K562 (cell line): ENCODE results near the gene GPR157. TPM values are rescaled to one million over a fixed set of nuclear protein-coding genes. Genes with fewer than 3 reads are reported as not detected.

Experiments
- ATAC-seq: fragments of 200-7000 bp; cut with Tn5 transposase; 3 replicates; pipeline ENCODE4 v1.9.1; 2020; ENCODE audit warnings: moderate library complexity
- BruUV-seq: library from RNA; stranded (reverse); fragments of 400-500 nt; replicated peaks from 2 replicates; lab custom pipeline; 2021; lab: Mats Ljungman, UMichigan
- CTCF ChIA-PET: fragments of 300-600 bp; formaldehyde crosslinking; extraction: SDS; loops from one replicate; lab custom pipeline; 2021; ENCODE audit warnings: low intra/inter-chr PET ratio; lab: Yijun Ruan, JAX
- POLR2A ChIA-PET: fragments of 300-600, 350-650 bp; sonication (Branson Sonifier 250); formaldehyde crosslinking; extraction: SDS; loops from one replicate; lab custom pipeline; 2021; ENCODE audit warnings: antibody characterized with exemption, inconsistent platforms; lab: Yijun Ruan, JAX
- DNase-seq, 4 experiments: peaks; one replicate each; pipeline versions ENCODE4 v3.0.0 to v3.0.0-alpha.2; 2011 to 2018; ENCODE audit warnings: low spot score in 3 of 4, mixed read lengths in 3 of 4; ENCODE audit errors: extremely low read depth in 1 of 4
- FAIRE-seq: peaks from 2 replicates; lab custom pipeline; 2011; peaks lifted over from hg19 to GRCh38; lab: Jason Lieb, UNC
- H2AFZ ChIP-seq: 2 replicates; pipeline ENCODE4 v1.6.0; 2011; ENCODE audit warnings: low read depth, low read length, control low read depth, inconsistent platforms
- H3K27ac ChIP-seq: fragments of 200-600 bp; 3 replicates; pipeline ENCODE4 v1.8.0; 2011; ENCODE audit warnings: low read depth, mild to moderate bottlenecking, control low read depth, inconsistent platforms, low read length, moderate library complexity, mixed read lengths; ENCODE audit errors: extremely low read depth
- H3K27me3 ChIP-seq, 2 experiments: fragments of 300-600 bp in 1 of 2; 2 replicates in 1 of 2; 3 replicates in 1 of 2; pipeline versions ENCODE4 v1.6.0 to v1.8.0; 2011; ENCODE audit warnings: inconsistent platforms in 2 of 2, low read length in 2 of 2, mild to moderate bottlenecking in 1 of 2, mixed read lengths in 1 of 2, moderate library complexity in 1 of 2; ENCODE audit not compliant: control insufficient read depth in 2 of 2, insufficient read depth in 2 of 2
- H3K36me3 ChIP-seq: fragments of 300-600 bp; 3 replicates; pipeline ENCODE4 v1.8.0; 2011; ENCODE audit warnings: mild to moderate bottlenecking, low read length, inconsistent platforms; ENCODE audit not compliant: control insufficient read depth, insufficient read depth
- H3K4me1 ChIP-seq, 2 experiments: fragments of 200-600 bp in 1 of 2; replicated peaks in 1 of 2; 2 replicates in 1 of 2; 3 replicates in 1 of 2; pipeline versions ENCODE4 v1.5.1 to v1.8.0; 2011; ENCODE audit warnings: inconsistent platforms in 2 of 2, low read length in 2 of 2, mild to moderate bottlenecking in 1 of 2, mixed read lengths in 1 of 2, moderate library complexity in 1 of 2; ENCODE audit not compliant: control insufficient read depth in 2 of 2, insufficient read depth in 2 of 2
- H3K4me2 ChIP-seq: 2 replicates; pipeline ENCODE4 v1.6.1; 2011; ENCODE audit warnings: low read length, control low read depth, inconsistent platforms, mixed read lengths; ENCODE audit not compliant: insufficient read depth
- H3K4me3 ChIP-seq: fragments of 200-600 bp; sonication (generic), shearing (Covaris generic); 2 replicates; pipeline ENCODE4 v1.5.1; 2016; ENCODE audit warnings: control low read depth, inconsistent platforms
- H3K79me2 ChIP-seq: fragments of 200-600 bp; 3 replicates; pipeline ENCODE4 v1.8.0; 2011; ENCODE audit warnings: low read length, inconsistent platforms; ENCODE audit not compliant: control insufficient read depth, insufficient read depth
- H3K9ac ChIP-seq, 2 experiments: 2 replicates each; pipeline versions ENCODE4 v1.6.0 to v1.6.1; 2011; ENCODE audit warnings: low read depth in 2 of 2, low read length in 2 of 2, control low read depth in 1 of 2, inconsistent platforms in 1 of 2, mild to moderate bottlenecking in 1 of 2, mixed read lengths in 1 of 2; ENCODE audit not compliant: insufficient read depth in 1 of 2
- H3K9me1 ChIP-seq: one replicate; pipeline ENCODE4 v1.6.0; 2011; ENCODE audit warnings: inconsistent platforms, mild to moderate bottlenecking, low read length, moderate library complexity; ENCODE audit not compliant: control insufficient read depth, insufficient read depth
- H3K9me3 ChIP-seq: replicated peaks from 2 replicates; pipeline ENCODE4 v1.5.1; 2011; ENCODE audit warnings: low read depth, low read length, inconsistent platforms; ENCODE audit not compliant: control insufficient read depth, insufficient read depth
- H4K20me1 ChIP-seq: replicated peaks from 2 replicates; pipeline ENCODE4 v1.6.1; 2011; ENCODE audit warnings: low read length, inconsistent platforms, mixed read lengths; ENCODE audit not compliant: control insufficient read depth, insufficient read depth
- MCM2 ChIP-seq: fragments of 450-650 bp; IDR thresholded peaks from 2 replicates; pipeline ENCODE4 v1.6.1; 2017; ENCODE audit warnings: low read depth, mild to moderate bottlenecking
- RREB1 ChIP-seq: fragments of 250-450 bp; sonication (Bioruptor Pico); IDR thresholded peaks from 2 replicates; pipeline ENCODE4 v1.4.0; 2020
- ZNF384 ChIP-seq: IDR thresholded peaks from 2 replicates; pipeline ENCODE4 v1.6.1; 2012; ENCODE audit warnings: low read depth, low read length, improper control_type of control experiment
- WGBS: fragments of 100-300 bp; shearing (Covaris generic); methylation state at CpG from one replicate; pipeline ENCODE4 v1.1.6; 2016; ENCODE audit warnings: low coverage, mixed read lengths; ENCODE audit not compliant: insufficient coverage; ENCODE audit errors: missing lambda C conversion rate; 5-methylcytosine and 5-hydroxymethylcytosine counted together
- in situ Hi-C: fragments of 300-500 bp; cut with MboI; formaldehyde crosslinking; loops from 4 replicates; pipeline ENCODE4 v1.15.0; 2018; ENCODE audit warnings: inconsistent platforms, mixed read lengths
- intact Hi-C: fragments of 100-400 bp; cut with micrococcal nuclease; formaldehyde crosslinking; loops from 2 replicates; pipeline ENCODE4 v1.14.2; 2022
- polyA plus RNA-seq, 8 experiments: library from polyadenylated mRNA; depleted of rRNA in 4 of 8; stranded (reverse) in 5 of 8; unstranded in 3 of 8; fragments of >200 nt; fragmentation: Nextera tagmentation in 2 of 8; fragmentation: Illumina TruSeq in 1 of 8; extraction: Ambion mirVana in 2 of 8; extraction: Trizol in 1 of 8; gene quantifications; 2 replicates each; pipeline versions ENCODE4 v1.2.1 to v1.2.3, GENCODE V29; 2011 to 2014; ENCODE audit warnings: inconsistent platforms in 1 of 8, missing spikeins in 1 of 8
- total RNA-seq, 7 experiments: library from RNA; depleted of rRNA in 6 of 7; stranded (reverse); fragments of >200 nt in 6 of 7; fragmentation: Illumina TruSeq in 2 of 7; extraction: Trizol in 2 of 7; gene quantifications; 2 replicates each; pipeline versions ENCODE4 v1.2.1 to v1.2.3, GENCODE V29; 2011 to 2021; ENCODE audit warnings: low replicate concordance in 1 of 7
- TF ChIP-seq, protein P1 (sequence below): fragments of 450-650 bp; conservative IDR thresholded peaks from 2 replicates; pipeline ENCODE4 v1.6.1; 2016; ENCODE audit warnings: missing genetic modification characterization, low read depth, mild to moderate bottlenecking, missing compliant biosample characterization, moderate library complexity

GPR157 gene
- total and polyA plus RNA-seq, 9 of the 15 experiments (the other 6 are each of a cell fraction or from before 2014, with no cell fraction given), result 0.01 to 0.18 (median 0.04) TPM; not detected in 4

DNA sequence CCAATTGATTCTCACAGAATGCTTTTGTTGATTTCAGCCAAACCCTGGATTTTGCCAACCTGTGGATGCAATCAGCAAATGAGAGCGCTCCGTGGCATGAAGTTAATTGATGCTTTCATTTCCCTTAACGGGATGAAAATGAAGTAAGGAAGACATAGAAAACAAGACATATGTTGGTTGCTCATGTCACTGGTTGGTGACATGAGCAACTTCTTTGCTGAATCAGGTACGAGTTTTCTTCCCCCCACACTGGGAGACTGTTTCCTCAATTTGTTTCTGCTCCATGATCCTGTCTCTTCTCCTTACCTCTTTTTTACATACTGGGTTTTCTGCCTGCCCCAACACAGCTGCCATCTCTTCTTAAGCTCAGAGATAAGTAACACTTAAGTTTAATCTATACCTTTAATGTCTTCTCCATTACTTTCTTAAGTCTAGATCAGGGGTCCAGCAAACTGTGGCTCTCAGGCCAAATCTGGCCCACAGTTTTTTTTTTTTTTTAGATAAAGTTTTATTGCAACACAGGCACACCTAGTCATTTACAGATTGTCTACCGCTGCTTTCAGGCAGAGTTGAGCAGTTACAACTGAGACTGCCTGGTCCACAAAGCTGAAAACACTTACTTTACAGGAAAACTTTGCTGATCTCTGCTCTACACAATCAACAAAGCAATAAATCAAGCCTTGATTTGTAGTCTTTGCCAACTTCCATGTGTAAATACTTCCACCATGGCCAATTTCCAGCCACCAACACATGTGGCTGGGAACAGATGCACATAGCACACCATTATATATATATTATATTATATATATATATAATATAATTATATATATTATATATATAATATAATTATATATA lies 13.3 kb downstream of the GPR157 start:
- Histone ChIP-seq H3K9me3 (no peaks in the 10 kb centered on the region), H3K4me2 (no peak overlapping the region), H4K20me1 (peaks cover 8% of the 10 kb centered on the region), H3K4me1 (peaks cover 0 to 4% of the 10 kb centered on the region in 2 experiments; a peak in 1 of 5 replicates), H3K79me2 (no peaks in the 10 kb centered on the region), H3K9me1 (no peaks in the 10 kb centered on the region), H3K4me3 (no peak overlapping the region), H2AFZ (no peak overlapping the region), H3K9ac (no peak overlapping the region), H3K27me3 (peaks cover 22 to 59% of the 10 kb centered on the region in 2 experiments), H3K27ac (no peak overlapping the region), H3K36me3 (no peaks in the 10 kb centered on the region)
- in situ Hi-C loops (no loop called here), intact Hi-C loops (loop anchor here (10.0 kb wide), 1 partner anchor 379 kb away; no protein-coding TSS in a partner anchor)
- CTCF ChIA-PET, result no interaction called here
- no TSS peak for BruUV-seq
- POLR2A ChIA-PET, result interaction anchor here (0.7 kb wide), 1 partner anchor 490 kb away, joined by 3 read pairs; no protein-coding TSS in a partner anchor
- ATAC-seq (no peak), FAIRE-seq (peak; percentile 19), DNase-seq (no peak)
- WGBS, result 17% methylated on average over 5 of the region's 5 CpGs
- TF ChIP-seq MCM2, result no peak
- TF ChIP-seq ZNF384, result peak; percentile 94
- TF ChIP-seq, protein P1, sequence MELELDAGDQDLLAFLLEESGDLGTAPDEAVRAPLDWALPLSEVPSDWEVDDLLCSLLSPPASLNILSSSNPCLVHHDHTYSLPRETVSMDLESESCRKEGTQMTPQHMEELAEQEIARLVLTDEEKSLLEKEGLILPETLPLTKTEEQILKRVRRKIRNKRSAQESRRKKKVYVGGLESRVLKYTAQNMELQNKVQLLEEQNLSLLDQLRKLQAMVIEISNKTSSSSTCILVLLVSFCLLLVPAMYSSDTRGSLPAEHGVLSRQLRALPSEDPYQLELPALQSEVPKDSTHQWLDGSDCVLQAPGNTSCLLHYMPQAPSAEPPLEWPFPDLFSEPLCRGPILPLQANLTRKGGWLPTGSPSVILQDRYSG (tag), result no peak
- TF ChIP-seq RREB1 (CRISPR knock-in tag), result no peak
